Measurements from ENCODE around the gene GAA.

GAA gene

GRCh38 chr17:80119271-80119791, 17.9 kb downstream of the GAA start:
- DNase-seq = no peak

GRCh38 chr17:80119839-80120238, 18.5 kb downstream of the GAA start:
- DNase-seq = no peak

- no peak for DNase-seq
These were observed 20.7 kb downstream of the GAA start for GRCh38 chr17:80122026-80122575.

- no peak for DNase-seq
These were observed 21.6 kb downstream of the GAA start for GRCh38 chr17:80122926-80123505.

GRCh38 chr17:80123791-80124190, 22.4 kb downstream of the GAA start:
- peak; percentile 59 for DNase-seq

- DNase-seq = no peak
These were observed 23.1 kb downstream of the GAA start for GRCh38 chr17:80124351-80124981.

GRCh38 chr17:80125656-80126448, 24.5 kb downstream of the GAA start:
- no peak for DNase-seq

GRCh38 chr17:80126449-80126715, 25.0 kb downstream of the GAA start:
- DNase-seq = no peak

GRCh38 chr17:80129006-80129565, 27.7 kb downstream of the GAA start:
- DNase-seq = no peak

GRCh38 chr17:80130992-80131391, 29.6 kb downstream of the GAA start:
- no peak for DNase-seq

GRCh38 chr17:80132906-80133625, 31.7 kb downstream of the GAA start:
- DNase-seq = no peak

GRCh38 chr17:80133626-80133970, 32.2 kb downstream of the GAA start:
- no peak for DNase-seq

GRCh38 chr17:80137131-80137530, 35.8 kb downstream of the GAA start:
- no peak for DNase-seq

GRCh38 chr17:80138856-80139426, 37.6 kb downstream of the GAA start:
- DNase-seq = no peak

GRCh38 chr17:80141463-80142165, 40.2 kb downstream of the GAA start:
- DNase-seq = no peak

GRCh38 chr17:80142929-80143328, 41.5 kb downstream of the GAA start:
- DNase-seq = no peak

- DNase-seq = no peak
These were observed 44.0 kb downstream of the GAA start for GRCh38 chr17:80145076-80146075.

GRCh38 chr17:80146121-80147034, 45.0 kb downstream of the GAA start:
- DNase-seq = peak; percentile 57

GRCh38 chr17:80147035-80147822, 45.8 kb downstream of the GAA start, which contains the start of gene EIF4A3:
Gene EIF4A3 (minus strand): TSS chr17:80147128. CDS start chr17:80146961, 167 bp downstream.
- peak; percentile 95 for DNase-seq

Data from NK-92 treated with Interleukin-12 subunit alpha and Interleukin-12 subunit beta, amount 100 ng/mL, for 24 hours (cell line).